ENCODE measurements around the gene ATP6V0E2.

ATP6V0E2 gene

DNA sequence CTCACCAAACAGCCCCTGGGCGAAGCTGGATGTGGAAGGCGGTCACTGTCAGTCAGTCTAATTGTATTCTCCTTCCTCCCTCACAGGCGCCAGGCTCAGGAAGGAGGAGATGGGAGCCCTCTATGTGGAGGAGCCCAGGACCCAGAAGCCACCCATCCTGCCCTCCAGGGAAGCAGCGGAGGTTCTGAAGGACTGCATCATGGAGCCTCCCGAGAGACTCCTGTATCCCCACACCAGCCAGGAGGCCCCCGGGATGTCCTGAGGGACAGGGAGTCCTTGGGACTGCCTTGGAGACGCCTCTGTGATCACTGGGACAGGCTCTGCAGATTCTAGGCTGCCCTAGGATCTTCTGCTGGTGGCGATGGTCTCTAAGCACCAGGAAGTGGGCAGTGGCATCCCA lies 9.7 kb upstream of the ATP6V0E2 start:
- no peak for DNase-seq (ENCODE audit: low read depth)

DNA sequence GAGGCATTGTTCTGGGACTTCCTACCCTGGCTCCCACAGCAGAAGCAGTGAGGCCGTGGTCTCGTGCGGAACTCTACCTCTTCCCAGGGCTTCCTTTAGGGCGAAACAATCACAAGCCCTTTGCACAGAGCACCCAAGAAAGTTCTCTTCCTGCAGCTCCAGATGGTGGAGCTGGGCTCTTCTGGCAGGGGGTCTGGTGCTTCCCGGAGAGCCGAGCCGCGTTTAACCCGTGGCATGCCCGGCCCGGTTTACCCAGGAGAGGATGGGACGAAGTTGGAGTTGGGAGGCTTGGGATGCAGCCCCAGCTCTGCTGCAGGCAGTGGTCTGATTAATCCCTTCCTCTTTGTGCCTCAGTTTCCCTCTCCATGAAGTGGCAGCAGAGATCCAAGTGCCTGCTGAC lies 9.0 kb upstream of the ATP6V0E2 start:
- no peak for DNase-seq (ENCODE audit: low read depth)

- DNase-seq (ENCODE audit: low read depth) = no peak
These were observed 8.3 kb upstream of the ATP6V0E2 start for GRCh38 chr7:149865437-149865836.

- DNase-seq (ENCODE audit: low read depth) = no peak
These were observed 7.5 kb upstream of the ATP6V0E2 start for GRCh38 chr7:149866139-149866778.

GRCh38 chr7:149866779-149867447 lies 6.9 kb upstream of the ATP6V0E2 start:
- DNase-seq (ENCODE audit: low read depth) = no peak

- no peak for DNase-seq (ENCODE audit: low read depth)
These were observed 5.8 kb upstream of the ATP6V0E2 start for GRCh38 chr7:149867762-149868622.

DNA sequence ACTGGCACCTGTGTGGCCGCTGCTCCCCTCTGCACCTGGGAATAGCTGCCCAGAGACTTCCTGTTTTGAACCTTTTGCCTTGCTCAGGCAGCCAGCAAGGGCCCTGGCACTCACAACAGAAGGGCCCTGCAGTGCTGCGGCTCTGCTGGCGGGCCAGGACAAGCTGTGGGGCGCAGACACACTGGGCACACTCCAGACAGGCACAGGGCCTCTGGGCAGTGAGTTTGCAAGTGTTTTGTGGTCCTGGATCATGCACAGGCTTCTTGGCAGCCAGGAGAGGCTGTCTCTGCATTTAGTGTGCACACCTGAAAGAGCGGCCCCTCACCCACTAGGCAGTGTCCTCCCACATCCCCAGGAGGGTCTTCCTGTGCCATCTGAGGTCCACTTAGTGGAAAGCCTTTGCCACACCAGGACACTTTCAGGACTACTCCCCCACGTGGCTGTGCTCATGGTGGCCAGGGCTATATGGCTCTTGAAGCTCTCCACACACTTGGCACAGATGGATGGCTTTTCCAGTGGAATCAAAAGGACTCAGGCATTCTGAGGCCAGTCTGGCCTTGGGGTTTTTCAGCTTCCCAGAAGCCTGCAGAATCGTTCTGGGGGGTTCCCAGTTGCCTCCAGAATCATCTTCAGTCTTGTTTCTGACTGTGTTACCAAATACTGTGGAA lies 5.0 kb upstream of the ATP6V0E2 start:
- no peak for DNase-seq (ENCODE audit: low read depth)

GRCh38 chr7:149869291-149869650 lies 4.5 kb upstream of the ATP6V0E2 start:
- DNase-seq (ENCODE audit: low read depth) = no peak

GRCh38 chr7:149869867-149870266 lies 3.9 kb upstream of the ATP6V0E2 start:
- no peak for DNase-seq (ENCODE audit: low read depth)

- DNase-seq (ENCODE audit: low read depth) = no peak
These were observed 3.5 kb upstream of the ATP6V0E2 start for GRCh38 chr7:149870274-149870673.

GRCh38 chr7:149870701-149871483 lies 2.9 kb upstream of the ATP6V0E2 start:
- no peak for DNase-seq (ENCODE audit: low read depth)

DNA sequence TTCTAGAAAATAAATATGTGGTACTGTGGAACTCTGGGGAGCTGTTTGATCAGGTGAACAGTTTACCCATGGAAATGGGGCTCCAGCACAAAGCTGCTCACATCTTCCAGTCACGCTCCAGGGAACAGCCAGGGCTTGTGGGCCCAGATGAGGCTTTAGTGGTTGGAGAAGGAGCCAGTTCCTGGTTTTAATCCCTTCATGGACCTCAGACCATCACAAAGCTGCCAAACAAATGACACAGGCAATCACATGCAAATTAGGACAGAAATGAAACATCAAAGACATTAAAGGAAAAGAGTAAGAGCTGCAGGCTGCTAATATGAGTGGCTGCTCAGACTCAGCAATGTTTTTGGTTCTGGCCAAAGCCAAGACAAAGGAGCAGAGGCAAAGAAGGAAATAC lies 2.2 kb upstream of the ATP6V0E2 start:
- no peak for DNase-seq (ENCODE audit: low read depth)

GRCh38 chr7:149872419-149873073 lies 1.2 kb upstream of the ATP6V0E2 start:
- peak; percentile 74 for DNase-seq (ENCODE audit: low read depth)

DNA sequence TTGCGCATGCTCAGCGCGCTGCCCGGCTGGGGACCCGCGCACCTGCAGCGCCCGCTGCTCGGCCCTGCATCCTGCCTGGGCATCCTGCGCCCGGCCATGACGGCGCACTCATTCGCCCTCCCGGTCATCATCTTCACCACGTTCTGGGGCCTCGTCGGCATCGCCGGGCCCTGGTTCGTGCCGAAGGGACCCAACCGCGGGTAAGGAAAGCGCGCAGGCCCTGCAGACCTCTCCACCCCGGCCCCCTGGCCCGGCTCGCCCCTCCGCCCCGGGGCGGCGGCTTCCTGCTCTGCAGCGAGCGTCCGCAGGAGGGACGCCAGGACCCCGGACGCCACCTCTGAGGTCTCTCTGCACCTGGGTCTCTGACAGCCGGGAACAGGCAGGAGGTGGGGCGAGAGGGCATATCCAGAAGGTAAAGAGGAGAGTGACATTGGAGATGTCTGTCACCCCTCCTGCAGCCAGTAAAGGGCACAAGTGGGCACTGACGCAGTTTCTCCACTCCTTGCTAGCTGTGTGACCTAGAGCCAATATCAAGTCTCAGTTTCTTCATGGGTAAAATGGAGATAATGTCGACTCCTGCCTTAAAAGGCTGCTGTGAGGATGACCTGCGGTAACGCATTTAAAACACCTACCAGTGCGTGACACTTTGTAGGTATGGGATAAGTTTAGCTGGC lies 338 bp downstream of the ATP6V0E2 start:
- no peak for DNase-seq (ENCODE audit: low read depth)

DNA sequence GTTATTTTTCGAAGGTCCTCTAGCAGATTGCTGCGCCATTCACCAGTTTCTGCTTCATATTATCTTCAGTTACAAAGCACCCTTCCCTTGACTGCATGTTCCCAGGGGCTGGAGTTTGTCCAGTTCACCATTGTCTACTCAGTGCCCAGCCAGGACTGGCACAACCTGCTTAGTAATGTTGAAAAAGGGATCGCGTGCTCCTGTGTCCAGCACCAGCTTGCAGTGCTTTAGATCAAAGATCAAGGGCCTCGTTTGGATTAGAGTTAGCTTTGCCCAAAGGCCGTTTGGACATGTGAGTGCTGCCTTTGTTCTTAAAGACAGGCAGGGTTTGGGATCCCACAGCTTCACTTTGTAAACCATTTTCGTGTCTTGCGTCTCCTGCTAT lies 867 bp downstream of the ATP6V0E2 start:
- DNase-seq (ENCODE audit: low read depth) = no peak

GRCh38 chr7:149875396-149875795 lies 1.6 kb downstream of the ATP6V0E2 start:
- no peak for DNase-seq (ENCODE audit: low read depth)

DNA sequence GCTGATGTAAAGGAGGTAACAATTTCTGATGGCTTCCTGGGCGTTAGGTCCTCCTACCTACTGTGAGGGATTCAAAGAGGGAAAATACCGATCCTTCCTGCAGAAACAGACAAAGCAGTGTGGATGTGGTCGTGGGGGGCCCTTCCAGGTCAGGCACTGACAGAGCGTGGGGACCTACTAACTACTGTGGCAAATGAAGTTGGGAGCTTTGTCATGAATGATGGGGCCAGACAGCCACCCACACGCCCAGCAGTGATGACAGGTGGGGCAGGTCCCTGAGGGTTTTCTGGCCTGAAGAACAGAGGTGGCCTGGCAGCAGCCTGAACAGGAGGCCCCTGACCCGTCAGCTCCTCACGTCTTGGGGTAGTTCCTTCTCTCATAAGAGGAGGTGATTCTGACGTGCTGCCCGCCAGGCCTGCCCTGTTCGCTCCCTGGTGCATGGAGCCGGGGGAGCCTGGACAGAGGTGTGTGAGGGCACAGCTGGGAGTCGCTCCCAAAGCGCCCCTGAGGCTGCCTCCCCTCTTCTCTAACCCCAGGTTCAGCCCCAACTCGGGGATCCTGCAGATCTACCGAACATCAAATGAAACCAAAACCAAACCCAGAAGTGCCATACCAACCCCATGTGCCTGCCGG lies 4.2 kb downstream of the ATP6V0E2 start:
- no peak for DNase-seq (ENCODE audit: low read depth)

- DNase-seq (ENCODE audit: low read depth) = no peak
These were observed 4.8 kb downstream of the ATP6V0E2 start for GRCh38 chr7:149878523-149878921.

DNA sequence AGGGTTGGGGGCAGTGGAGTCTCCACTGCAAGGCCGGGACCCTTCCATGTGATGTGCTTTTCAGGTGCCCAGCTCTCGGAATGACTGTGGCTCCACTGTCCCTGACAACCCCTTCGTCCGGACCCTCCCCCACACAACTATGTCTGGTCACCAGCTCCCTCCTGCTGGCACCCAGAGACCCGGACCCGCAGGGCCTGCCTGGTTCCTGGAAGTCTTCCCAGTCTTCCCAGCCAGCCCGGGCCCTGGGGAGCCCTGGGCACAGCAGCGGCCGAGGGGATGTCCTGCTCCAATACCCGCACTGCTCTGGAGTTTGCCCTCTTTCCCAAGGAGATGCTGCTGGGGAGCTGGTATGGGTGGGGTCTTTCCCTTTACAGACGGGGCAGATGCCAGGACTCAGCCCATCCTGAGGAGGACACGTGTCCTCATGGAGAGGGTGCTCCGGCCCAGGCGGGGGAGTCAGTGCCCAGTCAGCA lies 5.5 kb downstream of the ATP6V0E2 start:
- no peak for DNase-seq (ENCODE audit: low read depth)

Data from fibroblast of the conjunctiva (primary cell).